GM18861 (cell line): ENCODE measurements around the gene RBM20.

Experiments used
- ATAC-seq: cut with Tn5 transposase; IDR thresholded peaks from one replicate; pipeline ENCODE4 v1.9.1; 2021; ENCODE audit not compliant: unreplicated experiment

RBM20 gene

GRCh38 chr10:110847374-110847773, 203.2 kb downstream of the RBM20 start:
- no peak for ATAC-seq

DNA sequence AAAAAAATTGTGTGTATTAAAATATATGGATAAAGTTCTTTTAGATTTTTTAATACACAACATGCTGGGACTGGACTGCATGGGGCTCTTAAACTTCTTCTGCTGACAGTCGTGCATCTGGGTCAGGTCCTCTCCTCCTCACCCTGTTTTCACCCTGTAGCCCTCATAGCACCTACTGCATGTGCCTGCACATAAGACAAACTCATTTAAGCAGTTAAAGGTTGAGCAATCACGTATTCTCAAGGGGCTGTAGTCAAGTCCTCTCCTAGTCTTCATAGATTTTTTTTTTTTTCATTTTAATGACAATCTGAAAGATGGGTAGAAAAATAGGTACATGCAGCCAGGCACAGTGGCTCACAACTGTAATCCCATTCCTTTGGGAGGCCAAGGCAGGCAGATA, 204.0 kb downstream of the RBM20 start:
- ATAC-seq = no peak

DNA sequence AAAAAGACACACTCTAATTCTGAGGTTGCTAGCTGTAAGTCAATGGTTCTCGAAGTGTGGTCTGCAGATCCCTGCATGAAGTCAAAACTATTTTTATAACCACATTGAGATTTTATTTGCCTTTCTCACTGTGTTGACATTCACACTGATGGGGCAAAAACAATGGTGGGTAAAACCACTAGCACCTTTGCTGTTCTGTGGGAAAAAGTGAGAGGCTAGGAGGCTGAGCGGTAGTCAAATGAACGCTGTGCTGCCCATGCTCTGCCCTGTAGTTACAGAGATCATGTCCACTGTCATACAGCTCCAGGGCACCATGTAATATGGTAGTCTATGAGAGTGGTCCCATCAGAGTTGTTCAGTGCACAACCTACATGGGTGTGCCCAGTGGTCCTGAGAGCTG, 206.0 kb downstream of the RBM20 start:
- no peak for ATAC-seq

DNA sequence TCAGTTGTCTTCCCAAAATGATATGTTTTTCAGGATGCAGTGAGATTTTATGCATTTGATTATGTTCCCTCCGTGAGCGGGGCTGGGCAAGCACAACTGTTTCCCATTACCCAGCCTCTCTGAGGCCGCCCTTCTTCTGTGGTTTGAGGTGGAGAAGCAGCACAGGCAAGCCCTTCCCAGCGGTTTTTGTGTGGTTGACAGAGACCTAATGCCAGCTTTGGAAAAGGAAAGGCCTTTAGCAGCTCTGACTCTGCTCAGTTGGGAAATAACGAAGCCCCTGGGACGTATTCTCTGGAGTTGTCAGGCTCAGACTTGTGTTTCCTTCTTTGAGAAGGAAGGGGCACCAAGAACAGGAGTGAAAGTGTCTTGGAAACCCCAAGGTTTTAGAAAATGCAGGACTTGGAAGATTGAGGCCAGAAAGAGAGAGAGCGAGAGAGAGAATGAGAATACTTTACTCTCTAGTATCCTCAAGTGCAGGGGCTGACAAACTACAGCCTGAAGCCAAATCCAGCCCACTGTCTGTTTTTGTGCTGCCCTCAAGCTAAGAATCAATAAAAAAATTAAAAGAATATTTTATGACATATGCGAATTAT, 207.0 kb downstream of the RBM20 start:
- no peak for ATAC-seq

DNA sequence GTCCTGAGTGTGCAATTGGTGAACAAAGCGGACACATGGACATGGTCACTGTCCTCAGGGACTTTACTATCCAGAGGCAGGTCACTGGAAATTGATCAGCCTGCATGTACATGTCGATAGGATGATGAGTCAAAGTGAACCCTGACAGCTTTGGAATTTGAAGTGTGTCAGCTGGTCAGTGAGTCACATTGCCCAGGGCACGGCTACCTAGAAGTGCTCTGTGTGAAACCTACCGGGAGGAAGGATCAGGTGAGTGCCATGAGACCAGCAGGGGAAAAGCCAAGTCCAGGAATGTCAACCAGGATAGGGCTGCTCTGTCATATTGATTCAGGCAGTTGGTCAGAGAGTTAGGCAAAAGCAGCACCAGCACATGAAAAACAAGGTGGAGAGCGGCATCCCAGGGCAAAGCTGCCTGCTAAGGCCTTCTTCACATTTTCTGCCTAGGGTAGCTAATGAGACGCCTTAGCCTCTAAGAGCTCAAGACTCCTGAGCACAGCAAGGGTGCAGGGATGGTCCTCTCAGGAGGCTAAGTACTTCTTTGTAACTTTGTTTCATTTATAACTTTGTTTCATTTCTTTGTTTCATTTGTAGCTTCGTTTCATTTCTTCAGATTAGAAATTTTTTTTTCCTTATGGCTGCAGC, 208.2 kb downstream of the RBM20 start:
- ATAC-seq = no peak

- ATAC-seq = no peak
These were observed 208.8 kb downstream of the RBM20 start for GRCh38 chr10:110852947-110853346.

GRCh38 chr10:110853921-110854605, 209.9 kb downstream of the RBM20 start:
- ATAC-seq = no peak

- peak; percentile 40 for ATAC-seq
These were observed 213.4 kb downstream of the RBM20 start for GRCh38 chr10:110857265-110858171.

GRCh38 chr10:110858297-110858934, 214.3 kb downstream of the RBM20 start:
- no peak for ATAC-seq

DNA sequence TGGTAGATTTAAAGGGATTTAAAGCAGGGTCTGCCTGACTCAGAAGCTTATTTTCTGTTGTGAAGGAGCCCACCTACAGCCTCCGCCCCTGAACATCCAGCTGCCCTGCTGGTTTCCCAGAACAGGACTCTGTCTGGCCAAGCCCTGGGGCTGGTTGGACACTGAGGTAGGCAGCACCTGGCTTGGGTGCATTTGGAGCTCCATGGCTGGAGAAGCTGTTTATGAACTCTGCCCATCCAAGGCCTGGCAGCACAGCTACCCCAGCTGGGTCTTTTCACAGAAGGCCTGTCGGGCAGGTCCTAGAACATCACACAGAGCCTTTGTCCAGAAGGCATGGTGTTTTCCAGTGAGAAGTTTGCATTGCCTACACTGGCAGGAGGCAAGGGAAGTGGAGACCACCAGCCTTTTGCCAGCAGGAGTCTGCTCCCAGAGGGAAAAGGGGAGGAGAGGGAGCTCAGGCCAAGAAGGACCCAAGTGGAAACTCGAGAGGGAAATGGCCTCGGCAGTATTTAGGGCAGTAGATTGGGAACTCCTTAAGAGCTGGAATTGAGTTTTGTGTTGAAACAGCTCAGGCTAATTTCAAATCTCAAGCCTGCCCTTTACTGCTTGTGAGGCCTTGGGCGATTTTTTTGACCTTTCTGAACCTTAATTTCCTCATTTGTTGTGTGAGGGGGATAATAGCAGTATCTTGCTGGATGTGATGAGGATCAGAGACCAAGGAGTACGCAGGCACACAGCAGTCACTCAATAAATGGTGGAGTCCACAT, 215.3 kb downstream of the RBM20 start:
- ATAC-seq = no peak

DNA sequence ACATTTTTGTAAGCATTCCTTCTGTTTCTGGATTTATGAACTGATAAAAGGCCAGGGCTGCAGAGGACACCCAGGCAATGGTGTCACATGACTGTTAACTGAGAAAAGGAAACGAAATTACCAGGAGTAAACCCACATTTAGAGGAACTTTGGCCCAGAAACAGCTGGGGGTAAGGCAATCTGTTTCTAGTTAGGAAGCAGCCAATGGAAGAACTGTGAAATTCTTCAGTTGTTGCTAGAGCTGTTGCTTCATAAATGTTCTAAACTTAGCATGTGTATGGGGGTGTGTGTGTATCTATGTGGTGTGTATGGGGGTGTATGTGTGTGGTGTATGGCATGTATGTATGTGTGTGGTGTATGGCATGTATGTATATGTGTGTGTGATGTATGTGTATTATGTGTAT, 215.8 kb downstream of the RBM20 start:
- ATAC-seq = no peak

GRCh38 chr10:110860576-110861241, 216.6 kb downstream of the RBM20 start:
- ATAC-seq = peak; percentile 44

- ATAC-seq = no peak
These were observed 217.3 kb downstream of the RBM20 start for GRCh38 chr10:110861476-110861875.

DNA sequence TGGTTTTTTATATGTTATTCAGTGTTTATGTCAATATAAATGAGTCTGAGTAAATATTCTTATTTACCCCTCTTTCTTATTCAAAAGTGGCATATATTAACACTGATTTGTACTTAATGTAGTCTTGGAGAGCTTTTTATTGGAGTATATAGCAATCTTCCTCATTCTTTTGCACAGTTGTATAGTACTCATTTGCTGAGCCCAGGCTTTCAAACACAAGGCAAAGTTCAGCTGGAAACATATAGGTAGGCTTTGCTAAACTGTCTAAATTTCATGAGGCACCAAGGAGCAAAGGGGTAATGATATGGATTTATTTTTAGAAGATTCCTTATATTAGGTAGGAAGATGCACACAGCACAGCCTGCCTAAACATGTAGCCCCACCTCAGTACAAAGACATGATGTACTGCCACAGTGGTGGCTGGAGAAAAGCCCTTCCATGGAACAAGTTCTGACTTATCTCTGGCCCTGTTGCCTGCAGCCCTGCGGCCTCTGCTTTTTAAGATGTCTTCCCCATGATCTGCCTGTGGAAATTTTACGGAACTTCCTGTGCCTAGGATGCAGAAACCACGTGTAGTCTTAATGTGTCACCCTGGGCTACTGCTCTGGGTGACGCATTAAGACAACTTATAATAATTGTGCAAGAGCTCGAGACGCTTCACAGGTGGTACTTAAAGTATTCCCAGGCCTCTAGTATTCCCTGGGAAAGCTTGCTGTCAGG, 218.0 kb downstream of the RBM20 start:
- no peak for ATAC-seq

- ATAC-seq = no peak
These were observed 218.8 kb downstream of the RBM20 start for GRCh38 chr10:110862961-110863360.

GRCh38 chr10:110863361-110863760, 219.2 kb downstream of the RBM20 start:
- ATAC-seq = no peak

DNA sequence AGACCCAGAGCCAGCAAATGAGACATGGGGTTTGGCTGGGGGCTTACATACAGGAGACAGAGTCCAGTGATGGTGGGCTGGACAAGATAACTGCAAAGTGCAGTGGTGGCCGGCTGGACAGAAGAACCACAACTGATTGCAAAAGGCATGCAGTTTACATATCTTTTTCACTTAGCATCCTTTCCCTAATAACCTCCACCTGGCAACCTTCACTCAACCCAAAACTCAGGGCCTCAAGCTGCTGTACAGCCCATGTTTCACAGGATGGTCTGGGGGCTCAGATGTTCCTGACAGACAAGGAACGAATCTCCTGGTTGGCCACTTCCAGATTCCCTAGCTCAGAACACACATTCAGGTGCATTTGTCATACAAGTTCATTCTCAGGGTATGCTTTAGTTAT, 219.8 kb downstream of the RBM20 start:
- ATAC-seq = no peak

GRCh38 chr10:110864662-110865140, 220.6 kb downstream of the RBM20 start:
- ATAC-seq = peak; percentile 61
